Measurements from ENCODE around the gene FOXO3. TPM values are rescaled to one million over a fixed set of nuclear protein-coding genes. Genes with fewer than 3 reads are reported as not detected.

FOXO3 gene
- total and polyA plus RNA-seq, 11 donors = 11.6 to 87.9 (median 38.7) TPM

DNA sequence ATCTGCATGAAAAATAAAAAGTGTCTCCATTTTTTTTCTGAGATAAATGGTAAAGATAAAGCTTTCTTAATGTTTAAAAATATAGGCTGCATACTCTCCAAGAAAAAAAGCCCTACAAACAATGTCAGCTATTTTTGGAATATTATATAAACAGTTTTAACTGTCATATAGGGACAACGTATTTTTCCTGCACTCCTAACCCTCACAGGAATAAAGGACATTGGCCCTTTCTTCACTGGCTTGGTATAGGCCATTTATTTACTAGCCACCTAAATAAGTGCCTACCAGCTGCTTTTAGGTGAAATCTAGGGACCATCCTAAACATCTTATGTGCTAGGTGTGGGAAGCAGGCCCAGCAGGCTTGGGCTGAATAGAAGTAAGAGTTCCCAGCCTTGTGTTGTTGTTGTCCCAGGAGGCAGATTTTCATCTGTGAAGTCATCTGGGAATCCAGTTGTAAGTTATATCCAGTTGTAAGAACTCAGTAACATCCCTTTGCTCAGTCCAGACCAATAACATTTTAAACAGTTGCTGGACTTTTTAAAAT is 21.3 kb downstream of the FOXO3 start:
- Histone ChIP-seq H3K4me1 (peaks cover 28 to 98% (median 94%) of the 10 kb centered on the region in 12 donors), H3K36me3 (peaks cover 0 to 12% (median 0%) of the 10 kb centered on the region in 9 donors), H3K4me3 (no peak overlapping the region), H3K27ac (peak overlapping the region in 11 of 12 donors; percentile 21 to 89 (median 63)), H3K9me3 (no peaks in the 10 kb centered on the region), H3K27me3 (no peaks in the 10 kb centered on the region)
- TF ChIP-seq POLR2A (IDR thresholded peaks at IDR 0.05) = no peak
- TF ChIP-seq, protein P1, sequence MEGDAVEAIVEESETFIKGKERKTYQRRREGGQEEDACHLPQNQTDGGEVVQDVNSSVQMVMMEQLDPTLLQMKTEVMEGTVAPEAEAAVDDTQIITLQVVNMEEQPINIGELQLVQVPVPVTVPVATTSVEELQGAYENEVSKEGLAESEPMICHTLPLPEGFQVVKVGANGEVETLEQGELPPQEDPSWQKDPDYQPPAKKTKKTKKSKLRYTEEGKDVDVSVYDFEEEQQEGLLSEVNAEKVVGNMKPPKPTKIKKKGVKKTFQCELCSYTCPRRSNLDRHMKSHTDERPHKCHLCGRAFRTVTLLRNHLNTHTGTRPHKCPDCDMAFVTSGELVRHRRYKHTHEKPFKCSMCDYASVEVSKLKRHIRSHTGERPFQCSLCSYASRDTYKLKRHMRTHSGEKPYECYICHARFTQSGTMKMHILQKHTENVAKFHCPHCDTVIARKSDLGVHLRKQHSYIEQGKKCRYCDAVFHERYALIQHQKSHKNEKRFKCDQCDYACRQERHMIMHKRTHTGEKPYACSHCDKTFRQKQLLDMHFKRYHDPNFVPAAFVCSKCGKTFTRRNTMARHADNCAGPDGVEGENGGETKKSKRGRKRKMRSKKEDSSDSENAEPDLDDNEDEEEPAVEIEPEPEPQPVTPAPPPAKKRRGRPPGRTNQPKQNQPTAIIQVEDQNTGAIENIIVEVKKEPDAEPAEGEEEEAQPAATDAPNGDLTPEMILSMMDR (IDR thresholded peaks at IDR 0.05) = no peak
- intact Hi-C loops (cut with DNase I) = loop anchor here in 1 of 10 donors (5.0 kb wide), 1 partner anchor 75 kb away; no protein-coding TSS in a partner anchor
- ATAC-seq (no peak), DNase-seq (no peak)
- 10 to 29% (median 21%) methylated on average over 1 of the region's 1 CpG for WGBS, 4 donors

DNA sequence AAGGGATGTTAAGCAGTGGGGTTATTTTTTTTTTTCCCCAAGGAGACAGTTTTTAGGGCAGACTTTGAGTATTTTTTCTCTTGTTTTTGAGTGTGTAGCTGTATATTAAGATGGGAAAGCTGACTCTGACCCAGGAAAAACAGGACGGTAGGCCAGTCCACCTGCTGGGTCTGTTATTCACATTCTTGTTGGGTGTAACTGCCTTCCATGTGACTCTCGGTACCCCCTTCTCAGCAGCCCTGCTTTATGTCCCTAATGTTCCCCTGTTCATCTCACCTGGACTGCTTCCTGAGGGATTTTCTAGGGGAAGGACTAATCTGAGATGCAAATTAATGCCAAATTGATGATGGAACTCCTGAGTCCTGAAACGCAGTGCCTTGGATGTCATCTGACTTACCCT is 21.9 kb downstream of the FOXO3 start:
- Histone ChIP-seq H3K4me3 (no peak overlapping the region), H3K4me1 (peaks cover 33 to 98% (median 94%) of the 10 kb centered on the region in 12 donors), H3K27me3 (no peaks in the 10 kb centered on the region), H3K36me3 (peaks cover 0 to 12% (median 0%) of the 10 kb centered on the region in 9 donors), H3K27ac (peak overlapping the region in 8 of 12 donors; percentile 7 to 89 (median 70)), H3K9me3 (no peaks in the 10 kb centered on the region)
- ATAC-seq (no peak), DNase-seq (no peak)
- 55 to 62% (median 57%) methylated on average over 3 of the region's 3 CpGs for WGBS, 4 donors
- TF ChIP-seq, protein P1 (IDR thresholded peaks at IDR 0.05) = no peak
- no peak for TF ChIP-seq POLR2A (IDR thresholded peaks at IDR 0.05)
- intact Hi-C loops (cut with DNase I) = loop anchor here in 1 of 10 donors (5.0 kb wide), 1 partner anchor 75 kb away; no protein-coding TSS in a partner anchor

DNA sequence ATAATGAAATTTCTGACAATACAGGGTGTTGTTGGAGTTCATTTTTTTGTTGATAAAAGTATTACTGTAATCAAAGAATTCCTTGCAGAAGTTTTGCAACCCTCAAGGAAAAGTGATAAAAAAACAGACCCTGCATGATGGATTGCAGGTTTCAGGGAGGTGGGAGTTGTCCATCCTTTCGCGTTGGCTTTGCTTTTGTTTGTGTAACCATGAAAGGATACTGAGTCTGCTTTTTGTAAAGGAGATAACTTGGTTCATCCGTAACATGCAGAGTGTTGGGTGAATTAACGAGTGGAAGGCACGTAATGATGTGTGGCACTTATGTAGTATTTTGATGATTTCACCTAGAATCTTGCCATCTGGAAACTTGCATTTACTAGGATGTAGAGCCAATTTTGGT is 23.6 kb downstream of the FOXO3 start:
- H3K9me3 ChIP-seq = no peaks in the 10 kb centered on the region
- peaks cover 43 to 98% (median 95%) of the 10 kb centered on the region in 12 donors for H3K4me1 ChIP-seq
- no peak for DNase-seq
- peak overlapping the region in 3 of 12 donors; percentile 19 to 89 (median 20) for H3K27ac ChIP-seq
- ATAC-seq = no peak
- TF ChIP-seq POLR2A (IDR thresholded peaks at IDR 0.05) = no peak
- TF ChIP-seq, protein P1 (IDR thresholded peaks at IDR 0.05) = no peak
- H3K36me3 ChIP-seq = no peaks in the 10 kb centered on the region
- intact Hi-C loops (cut with DNase I) = loop anchor here in 1 of 10 donors (5.0 kb wide), 1 partner anchor 73 kb away; no protein-coding TSS in a partner anchor
- no peaks in the 10 kb centered on the region for H3K27me3 ChIP-seq
- H3K4me3 ChIP-seq = no peak overlapping the region
- 62 to 78% (median 66%) methylated on average over 5 of the region's 5 CpGs for WGBS, 4 donors

DNA sequence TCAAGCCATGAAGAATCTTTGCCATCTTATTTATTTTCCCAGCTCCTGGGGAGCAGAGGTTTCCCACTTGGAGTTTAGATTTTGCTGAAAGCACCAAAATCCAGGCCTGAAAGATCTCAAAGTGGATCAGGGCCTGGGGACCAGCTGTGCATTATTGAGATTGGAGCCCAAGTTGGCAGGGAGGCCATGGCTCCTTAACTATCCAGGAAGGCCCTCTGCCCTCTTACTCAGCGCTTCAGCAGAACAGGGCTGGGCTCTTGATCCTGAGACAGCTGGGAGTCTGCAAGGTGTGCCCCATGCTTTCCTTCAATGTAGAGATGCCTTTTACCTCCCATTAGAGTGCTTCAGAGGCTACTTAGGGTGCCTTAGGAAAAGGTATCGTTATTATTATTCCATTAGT is 24.6 kb downstream of the FOXO3 start:
- intact Hi-C loops (cut with DNase I) = no loop called here
- Histone ChIP-seq H3K36me3 (no peaks in the 10 kb centered on the region), H3K27me3 (no peaks in the 10 kb centered on the region), H3K27ac (peak overlapping the region in 11 of 12 donors; percentile 24 to 89 (median 49)), H3K9me3 (no peaks in the 10 kb centered on the region), H3K4me1 (peaks cover 48 to 98% (median 96%) of the 10 kb centered on the region in 12 donors), H3K4me3 (no peak overlapping the region)
- WGBS, 4 donors = 82 to 91% (median 86%) methylated on average over 2 of the region's 2 CpGs
- ATAC-seq (no peak), DNase-seq (no peak)
- TF ChIP-seq, protein P1 (IDR thresholded peaks at IDR 0.05) = no peak
- TF ChIP-seq POLR2A (IDR thresholded peaks at IDR 0.05) = no peak

Measured in heart left ventricle (tissue), 16 donors.